HUDEP-2 (cell line): ENCODE measurements around the gene KRT23.

Source experiments
- DNase-seq, 76 experiments: peaks; one replicate each; lab custom pipeline; 2025; ENCODE audit not compliant: unreplicated experiment in 76 of 76; lab: John Stamatoyannopoulos, UW

Gene KRT23

DNA sequence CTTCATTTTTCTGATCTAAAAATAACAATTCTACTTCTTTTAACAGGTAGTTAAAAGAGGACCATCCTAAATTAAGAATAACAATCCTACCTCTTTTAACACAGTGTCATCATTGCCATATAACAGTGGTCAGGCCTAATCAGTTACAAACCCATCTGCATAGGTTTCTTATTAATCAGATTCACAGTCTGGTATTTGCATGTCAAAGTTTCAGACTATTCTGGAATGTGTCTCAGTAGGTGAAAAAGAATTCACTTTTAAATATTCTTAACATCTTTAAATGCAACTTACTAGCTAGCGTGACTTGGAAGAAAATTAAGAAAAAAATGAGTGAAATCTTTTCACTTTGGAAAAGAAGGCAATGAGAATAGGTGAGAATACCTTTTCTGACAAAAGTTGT lies 63.6 kb downstream of the KRT23 start:
- no peak for DNase-seq

- DNase-seq = no peak
Measured at GRCh38 chr17:40873255-40873654, 64.2 kb downstream of the KRT23 start.
